A549 (cell line): ENCODE data around the gene ABCC3. TPM values are rescaled to one million over a fixed set of nuclear protein-coding genes. Genes with fewer than 3 reads are reported as not detected.

ENCODE experiments used
- ATAC-seq, 2 experiments: fragments of 200-7000 bp in 1 of 2; fragments of >200 bp in 1 of 2; cut with Nextera tagmentation in 1 of 2; cut with Tn5 transposase in 1 of 2; 3 replicates each; pipeline versions ENCODE4 v1.8.0 to v1.9.1; 2018 to 2020; ENCODE audit warnings: mild to moderate bottlenecking in 1 of 2, moderate library complexity in 1 of 2
- CTCF ChIA-PET: fragments of 300-600 bp; sonication (Branson Sonifier 250); formaldehyde crosslinking; extraction: SDS; loops from one replicate; lab custom pipeline; 2021; ENCODE audit warnings: antibody characterized with exemption, inconsistent platforms; lab: Yijun Ruan, JAX
- POLR2A ChIA-PET: fragments of 350-600 bp; formaldehyde crosslinking; extraction: SDS; loops from one replicate; lab custom pipeline; 2021; ENCODE audit warnings: antibody characterized with exemption, inconsistent platforms; lab: Yijun Ruan, JAX
- DNase-seq, 2 experiments: peaks; one replicate each; pipeline versions ENCODE4 v3.0.0 to v3.0.0-alpha.2; 2011 to 2016; ENCODE audit warnings: low read depth in 1 of 2, low spot score in 1 of 2
- FAIRE-seq: peaks from 2 replicates; lab custom pipeline; 2011; peaks lifted over from hg19 to GRCh38; lab: Jason Lieb, UNC
- H3K27ac ChIP-seq, 2 experiments: fragments of >200 bp; sonication (Bioruptor Twin); formaldehyde crosslinking; 3 replicates each; pipeline ENCODE4 v1.5.1; 2016 to 2017
- H3K4me1 ChIP-seq: fragments of >200 bp; sonication (Bioruptor Twin); formaldehyde crosslinking; 3 replicates; pipeline ENCODE4 v1.6.1; 2016
- H3K4me2 ChIP-seq: fragments of >200 bp; sonication (Bioruptor Twin); formaldehyde crosslinking; 3 replicates; pipeline ENCODE4 v1.6.1; 2016
- H3K4me3 ChIP-seq: fragments of >200 bp; sonication (Bioruptor Twin); formaldehyde crosslinking; 3 replicates; pipeline ENCODE4 v1.5.1; 2016
- H3K9me3 ChIP-seq: fragments of >200 bp; sonication (Bioruptor Twin); formaldehyde crosslinking; 3 replicates; pipeline ENCODE4 v1.6.1; 2016
- BCL3 ChIP-seq: fragments of >200 bp; sonication (Bioruptor Twin); formaldehyde crosslinking; IDR thresholded peaks from 3 replicates; pipeline ENCODE4 v1.6.1; 2016
- CEBPB ChIP-seq, 2 experiments: fragments of >200 bp in 1 of 2; sonication (Bioruptor Twin) in 1 of 2; formaldehyde crosslinking in 1 of 2; IDR thresholded peaks; 2 replicates each; pipeline ENCODE4 v1.6.1; 2012 to 2016
- EP300 ChIP-seq, 2 experiments: fragments of >200 bp; sonication (Bioruptor Twin); formaldehyde crosslinking; IDR thresholded peaks; 2 replicates in 1 of 2; 3 replicates in 1 of 2; pipeline ENCODE4 v1.6.1; 2016 to 2017
- ESRRA ChIP-seq: fragments of 150-350 bp; IDR thresholded peaks from 2 replicates; pipeline ENCODE4 v1.6.1; 2014; ENCODE audit warnings: mild to moderate bottlenecking, low read length, borderline replicate concordance
- FOSB ChIP-seq: fragments of 250-450 bp; sonication (Bioruptor Pico); IDR thresholded peaks from 2 replicates; pipeline ENCODE4 v1.5.0; 2020; ENCODE audit warnings: mild to moderate bottlenecking, moderate library complexity
- FOSL2 ChIP-seq, 2 experiments: fragments of 450-650 bp in 1 of 2; fragments of >200 bp in 1 of 2; sonication (Bioruptor Twin) in 1 of 2; formaldehyde crosslinking; IDR thresholded peaks; 2 replicates each; pipeline versions ENCODE4 v1.5.0 to v1.6.1; 2016 to 2020; ENCODE audit warnings: mild to moderate bottlenecking in 1 of 2, moderate library complexity in 1 of 2
- FOXS1 ChIP-seq: fragments of 250-450 bp; sonication (Bioruptor Pico); IDR thresholded peaks from 2 replicates; pipeline ENCODE4 v1.5.0; 2020; ENCODE audit warnings: mild to moderate bottlenecking, moderate library complexity
- GATA3 ChIP-seq: IDR thresholded peaks from 2 replicates; pipeline ENCODE4 v1.6.1; 2012; ENCODE audit warnings: borderline replicate concordance
- HEYL ChIP-seq: fragments of 250-450 bp; sonication (Bioruptor Pico); IDR thresholded peaks from 2 replicates; pipeline ENCODE4 v1.8.0; 2021; ENCODE audit warnings: mild to moderate bottlenecking, moderate library complexity
- HOXA7 ChIP-seq: fragments of 250-450 bp; sonication (Bioruptor Pico); IDR thresholded peaks from 2 replicates; pipeline ENCODE4 v1.5.0; 2020; ENCODE audit warnings: mild to moderate bottlenecking, moderate library complexity
- HOXB13 ChIP-seq: fragments of 250-450 bp; sonication (Bioruptor Pico); IDR thresholded peaks from 2 replicates; pipeline ENCODE4 v1.5.0; 2020; ENCODE audit warnings: low read depth, mild to moderate bottlenecking, moderate library complexity
- HOXB5 ChIP-seq: fragments of 250-450 bp; sonication (Bioruptor Pico); IDR thresholded peaks from 2 replicates; pipeline ENCODE4 v1.5.0; 2020; ENCODE audit warnings: mild to moderate bottlenecking, moderate library complexity
- JUN ChIP-seq, 2 experiments: fragments of >200 bp; sonication (Bioruptor Twin); formaldehyde crosslinking; IDR thresholded peaks; 2 replicates in 1 of 2; 3 replicates in 1 of 2; pipeline ENCODE4 v1.6.1; 2016 to 2017
- JUNB ChIP-seq: fragments of >200 bp; sonication (Bioruptor Twin); formaldehyde crosslinking; IDR thresholded peaks from 2 replicates; pipeline ENCODE4 v1.6.1; 2016
- KDM5A ChIP-seq: fragments of 200-600 bp; sonication (generic); IDR thresholded peaks from 2 replicates; pipeline ENCODE4 v1.6.1; 2016; ENCODE audit warnings: antibody characterized with exemption, mild to moderate bottlenecking
- MAZ ChIP-seq: fragments of 150-350 bp; IDR thresholded peaks from 2 replicates; pipeline ENCODE4 v1.6.1; 2014; ENCODE audit warnings: antibody characterized with exemption, low read depth, low read length, borderline replicate concordance
- MYC ChIP-seq: IDR thresholded peaks from 2 replicates; pipeline ENCODE4 v1.6.1; 2012; ENCODE audit warnings: mild to moderate bottlenecking, inconsistent platforms, low read length, improper control_type of control experiment, borderline replicate concordance
- NFE2L2 ChIP-seq: fragments of 150-350 bp; conservative IDR thresholded peaks from 2 replicates; pipeline ENCODE4 v1.6.1; 2014; ENCODE audit warnings: low read length
- PBX3 ChIP-seq: IDR thresholded peaks from 2 replicates; pipeline ENCODE4 v1.6.1; 2012
- POLR2A ChIP-seq: IDR thresholded peaks from 2 replicates; pipeline ENCODE4 v1.6.1; 2012; ENCODE audit warnings: mild to moderate bottlenecking, low read length
- POLR2AphosphoS2 ChIP-seq: conservative IDR thresholded peaks from 2 replicates; pipeline ENCODE4 v1.6.1; 2012; ENCODE audit warnings: low read length, improper control_type of control experiment, inconsistent platforms
- RAD21 ChIP-seq, 2 experiments: fragments of >200 bp in 1 of 2; sonication (Bioruptor Twin) in 1 of 2; formaldehyde crosslinking in 1 of 2; IDR thresholded peaks in 1 of 2; conservative IDR thresholded peaks in 1 of 2; 2 replicates in 1 of 2; 3 replicates in 1 of 2; pipeline ENCODE4 v1.6.1; 2012 to 2018; ENCODE audit warnings: inconsistent platforms in 1 of 2
- RARB ChIP-seq: fragments of 250-450 bp; sonication (Bioruptor Pico); IDR thresholded peaks from 2 replicates; pipeline ENCODE4 v1.8.0; 2021; ENCODE audit warnings: mild to moderate bottlenecking, moderate library complexity
- RFX5 ChIP-seq: fragments of 450-650 bp; IDR thresholded peaks from 2 replicates; pipeline ENCODE4 v1.7.1; 2014; ENCODE audit warnings: antibody characterized with exemption, mild to moderate bottlenecking, moderate library complexity
- SMC3 ChIP-seq: fragments of >200 bp; sonication (Bioruptor Twin); formaldehyde crosslinking; IDR thresholded peaks from 3 replicates; pipeline ENCODE4 v1.6.1; 2018; ENCODE audit warnings: inconsistent platforms
- TFCP2L1 ChIP-seq: fragments of 250-450 bp; sonication (Bioruptor Pico); IDR thresholded peaks from 2 replicates; pipeline ENCODE4 v1.5.0; 2021; ENCODE audit warnings: mild to moderate bottlenecking
- ZNF302 ChIP-seq: fragments of 250-450 bp; sonication (Bioruptor Pico); IDR thresholded peaks from 2 replicates; pipeline ENCODE4 v1.9.0; 2021; ENCODE audit warnings: inconsistent platforms, mild to moderate bottlenecking, moderate library complexity
- ZSCAN20 ChIP-seq: fragments of 250-450 bp; sonication (Bioruptor Pico); IDR thresholded peaks from 2 replicates; pipeline ENCODE4 v1.8.0; 2022; ENCODE audit warnings: mild to moderate bottlenecking, moderate library complexity
- WGBS: methylation state at CpG from one replicate; pipeline ENCODE4 v1.1.6; 2017; ENCODE audit errors: missing lambda C conversion rate; 5-methylcytosine and 5-hydroxymethylcytosine counted together
- polyA plus RNA-seq, 4 experiments: library from polyadenylated mRNA; depleted of rRNA in 3 of 4; stranded (reverse); fragments of >200 nt; fragmentation: RNase III in 1 of 4; extraction: RNeasy Plus Mini Kit Qiagen cat#74134 plus additional on column Dnase treatment in 1 of 4; gene quantifications; 2 replicates in 3 of 4; 3 replicates in 1 of 4; pipeline ENCODE4 v1.2.3, GENCODE V29; 2011 to 2017
- TF ChIP-seq, protein P1 (sequence below): fragments of 150-350 bp; IDR thresholded peaks from 2 replicates; pipeline ENCODE4 v1.6.1; 2014; ENCODE audit warnings: low read depth, mild to moderate bottlenecking, low read length
- TF ChIP-seq, protein P2 (sequence below): IDR thresholded peaks from 2 replicates; pipeline ENCODE4 v1.6.1; 2012
- TF ChIP-seq, protein P3 (sequence below): fragments of 450-650 bp; IDR thresholded peaks from 2 replicates; pipeline ENCODE4 v1.6.1; 2014; ENCODE audit warnings: antibody characterized with exemption
- TF ChIP-seq, protein P4 (sequence below): fragments of 200-600 bp; sonication (generic); IDR thresholded peaks from 2 replicates; pipeline ENCODE4 v1.6.1; 2016; ENCODE audit warnings: antibody characterized with exemption, mild to moderate bottlenecking, moderate library complexity

Gene ABCC3
- polyA plus RNA-seq, 2 of the 4 experiments (the other 2 are of a cell fraction) = 248 to 342 TPM

DNA sequence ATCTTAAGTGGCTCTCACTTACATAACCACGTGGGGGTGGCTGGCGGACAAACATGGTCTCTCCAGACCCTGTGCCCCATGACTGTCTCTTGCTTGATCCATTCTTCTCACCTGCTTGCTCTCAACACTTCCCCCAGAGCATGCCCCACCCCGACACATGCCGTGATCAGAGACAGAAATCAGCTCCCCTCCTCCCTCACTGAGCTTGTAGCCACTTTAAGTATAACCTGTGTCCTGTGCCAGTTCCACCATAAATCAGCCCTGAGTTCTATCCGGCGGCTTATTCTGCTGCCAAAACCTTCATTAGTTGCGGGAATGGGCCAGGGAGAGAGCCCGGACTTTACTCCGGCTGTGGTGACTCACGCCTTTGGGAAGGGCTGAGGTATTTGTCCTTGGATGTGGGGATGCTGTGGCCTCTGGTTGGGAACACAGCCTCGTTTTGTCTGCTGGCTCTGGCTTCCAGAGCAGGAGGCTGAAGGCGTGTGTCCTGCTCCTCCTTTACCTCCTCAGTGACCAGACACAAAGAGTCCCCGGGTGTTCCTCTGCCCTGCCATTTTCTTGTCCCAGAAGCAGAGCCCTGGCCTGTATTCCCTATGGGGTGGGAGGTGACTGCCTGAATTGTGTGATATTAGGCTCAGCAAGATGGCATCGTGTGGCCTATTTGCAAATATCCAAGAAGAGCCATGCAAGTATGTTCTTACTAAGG is 52.0 kb downstream of the ABCC3 start:
- peak overlapping the region; percentile 11; the same call in 2 of the 3 replicates for H3K4me3 ChIP-seq
- FAIRE-seq (peak; percentile 99), ATAC-seq (peak; percentile 57 to 75), DNase-seq (peak; percentile 93 to 94)
- POLR2A ChIA-PET = interaction anchor here (1.0 to 4.8 kb wide), 5 partner anchors 9 to 49 kb away, joined by 3 to 35 read pairs (median 4); no protein-coding TSS in a partner anchor
- H3K4me1 ChIP-seq = peaks cover 100% of the 10 kb centered on the region
- H3K4me2 ChIP-seq = peak overlapping the region; percentile 67
- CTCF ChIA-PET = interaction anchor here (0.5 to 52.6 kb wide), 5 partner anchors 6 to 140 kb away, joined by 4 to 2097 read pairs (median 783); partner anchors contain the start of genes ABCC3 and SPATA20
- H3K27ac ChIP-seq = peak overlapping the region; percentile 97 to 98
- WGBS = 3% methylated on average over 14 of the region's 14 CpGs
- H3K9me3 ChIP-seq = no peaks in the 10 kb centered on the region
- TF ChIP-seq GATA3 (peak; percentile 86; the same call in 1 of the 2 replicates), HEYL (CRISPR knock-in tag) (peak; percentile 61; the same call in 1 of the 2 replicates), ZSCAN20 (CRISPR knock-in tag) (no peak), HOXA7 (CRISPR knock-in tag) (peak; percentile 65; the same call in 1 of the 2 replicates), FOSB (CRISPR knock-in tag) (0 out of 2 replicates have a peak, but pooled peaks have one; percentile 66), RAD21 (conservative IDR thresholded peaks at IDR 0.05 in 1 of 2, IDR thresholded peaks at IDR 0.05 in 1 of 2) (peak; percentile 42 to 57; a peak in 4 of 5 replicates), HOXB13 (CRISPR knock-in tag) (peak; percentile 81), RFX5 (no peak), KDM5A (no peak), POLR2AphosphoS2 (peak; percentile 87; the same call in 1 of the 2 replicates), MAZ (no peak), SMC3 (peak; percentile 56), ESRRA (peak; percentile 98), FOXS1 (peak; percentile 57; the same call in 1 of the 2 replicates), RARB (CRISPR knock-in tag) (0 out of 2 replicates have a peak, but pooled peaks have one; percentile 50), POLR2A (no peak), TFCP2L1 (CRISPR knock-in tag) (0 out of 2 replicates have a peak, but pooled peaks have one; percentile 18), NFE2L2 (0 out of 2 replicates have a peak, but pooled peaks have one; percentile 4), FOSL2 (IDR thresholded peaks at IDR 0.05) (peak; percentile 88), FOSL2 (CRISPR knock-in tag; IDR thresholded peaks at IDR 0.05) (peak; percentile 98), HOXB5 (CRISPR knock-in tag) (peak; percentile 46), JUN (IDR thresholded peaks at IDR 0.05) (peak; percentile 94 to 96), EP300 (IDR thresholded peaks at IDR 0.05) (peak; percentile 69 to 86; a peak in 3 of 5 replicates), BCL3 (no peak), CEBPB (IDR thresholded peaks at IDR 0.05) (peak in 1 of 2 experiments; percentile 28; a peak in 1 of 4 replicates), ZNF302 (CRISPR knock-in tag) (peak; percentile 75), JUNB (peak; percentile 82), PBX3 (peak; percentile 65; the same call in 1 of the 2 replicates), MYC (0 out of 2 replicates have a peak, but pooled peaks have one; percentile 24)
- TF ChIP-seq, protein P1, sequence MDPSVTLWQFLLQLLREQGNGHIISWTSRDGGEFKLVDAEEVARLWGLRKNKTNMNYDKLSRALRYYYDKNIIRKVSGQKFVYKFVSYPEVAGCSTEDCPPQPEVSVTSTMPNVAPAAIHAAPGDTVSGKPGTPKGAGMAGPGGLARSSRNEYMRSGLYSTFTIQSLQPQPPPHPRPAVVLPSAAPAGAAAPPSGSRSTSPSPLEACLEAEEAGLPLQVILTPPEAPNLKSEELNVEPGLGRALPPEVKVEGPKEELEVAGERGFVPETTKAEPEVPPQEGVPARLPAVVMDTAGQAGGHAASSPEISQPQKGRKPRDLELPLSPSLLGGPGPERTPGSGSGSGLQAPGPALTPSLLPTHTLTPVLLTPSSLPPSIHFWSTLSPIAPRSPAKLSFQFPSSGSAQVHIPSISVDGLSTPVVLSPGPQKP = no peak
- TF ChIP-seq, protein P2, sequence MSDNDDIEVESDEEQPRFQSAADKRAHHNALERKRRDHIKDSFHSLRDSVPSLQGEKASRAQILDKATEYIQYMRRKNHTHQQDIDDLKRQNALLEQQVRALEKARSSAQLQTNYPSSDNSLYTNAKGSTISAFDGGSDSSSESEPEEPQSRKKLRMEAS = peak; percentile 90
- TF ChIP-seq, protein P3, sequence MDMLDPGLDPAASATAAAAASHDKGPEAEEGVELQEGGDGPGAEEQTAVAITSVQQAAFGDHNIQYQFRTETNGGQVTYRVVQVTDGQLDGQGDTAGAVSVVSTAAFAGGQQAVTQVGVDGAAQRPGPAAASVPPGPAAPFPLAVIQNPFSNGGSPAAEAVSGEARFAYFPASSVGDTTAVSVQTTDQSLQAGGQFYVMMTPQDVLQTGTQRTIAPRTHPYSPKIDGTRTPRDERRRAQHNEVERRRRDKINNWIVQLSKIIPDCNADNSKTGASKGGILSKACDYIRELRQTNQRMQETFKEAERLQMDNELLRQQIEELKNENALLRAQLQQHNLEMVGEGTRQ = peak; percentile 64
- TF ChIP-seq, protein P4, sequence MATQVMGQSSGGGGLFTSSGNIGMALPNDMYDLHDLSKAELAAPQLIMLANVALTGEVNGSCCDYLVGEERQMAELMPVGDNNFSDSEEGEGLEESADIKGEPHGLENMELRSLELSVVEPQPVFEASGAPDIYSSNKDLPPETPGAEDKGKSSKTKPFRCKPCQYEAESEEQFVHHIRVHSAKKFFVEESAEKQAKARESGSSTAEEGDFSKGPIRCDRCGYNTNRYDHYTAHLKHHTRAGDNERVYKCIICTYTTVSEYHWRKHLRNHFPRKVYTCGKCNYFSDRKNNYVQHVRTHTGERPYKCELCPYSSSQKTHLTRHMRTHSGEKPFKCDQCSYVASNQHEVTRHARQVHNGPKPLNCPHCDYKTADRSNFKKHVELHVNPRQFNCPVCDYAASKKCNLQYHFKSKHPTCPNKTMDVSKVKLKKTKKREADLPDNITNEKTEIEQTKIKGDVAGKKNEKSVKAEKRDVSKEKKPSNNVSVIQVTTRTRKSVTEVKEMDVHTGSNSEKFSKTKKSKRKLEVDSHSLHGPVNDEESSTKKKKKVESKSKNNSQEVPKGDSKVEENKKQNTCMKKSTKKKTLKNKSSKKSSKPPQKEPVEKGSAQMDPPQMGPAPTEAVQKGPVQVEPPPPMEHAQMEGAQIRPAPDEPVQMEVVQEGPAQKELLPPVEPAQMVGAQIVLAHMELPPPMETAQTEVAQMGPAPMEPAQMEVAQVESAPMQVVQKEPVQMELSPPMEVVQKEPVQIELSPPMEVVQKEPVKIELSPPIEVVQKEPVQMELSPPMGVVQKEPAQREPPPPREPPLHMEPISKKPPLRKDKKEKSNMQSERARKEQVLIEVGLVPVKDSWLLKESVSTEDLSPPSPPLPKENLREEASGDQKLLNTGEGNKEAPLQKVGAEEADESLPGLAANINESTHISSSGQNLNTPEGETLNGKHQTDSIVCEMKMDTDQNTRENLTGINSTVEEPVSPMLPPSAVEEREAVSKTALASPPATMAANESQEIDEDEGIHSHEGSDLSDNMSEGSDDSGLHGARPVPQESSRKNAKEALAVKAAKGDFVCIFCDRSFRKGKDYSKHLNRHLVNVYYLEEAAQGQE = no peak
